AG04450 (cell line): Measurements from ENCODE around the gene SNX11. TPM values are rescaled to one million over a fixed set of nuclear protein-coding genes. Genes with fewer than 3 reads are reported as not detected.
A peak's percentile ranks its signal among the peaks of the same experiment; 100 is the strongest.
"Not testable (repeated sequence)": the region's sequence is repeated elsewhere in the genome, so short reads cannot be mapped to it uniquely, and the experiment has no call there.

Experiments used
- CTCF ChIA-PET: fragments of 300-600, 350-600 bp; formaldehyde crosslinking; extraction: SDS; loops from one replicate; lab custom pipeline; 2022; ENCODE audit warnings: antibody characterized with exemption, inconsistent platforms; lab: Charles Lee
- POLR2A ChIA-PET: fragments of 350-600 bp; formaldehyde crosslinking; extraction: SDS; loops from one replicate; lab custom pipeline; 2021; ENCODE audit warnings: antibody characterized with exemption, inconsistent platforms; lab: Yijun Ruan, JAX
- DNase-seq: peaks from one replicate; pipeline ENCODE4 v3.0.0-alpha.2; 2011; ENCODE audit warnings: low read depth, low spot score
- H3K27ac ChIP-seq: one replicate; pipeline ENCODE4 v1.5.1; 2012; ENCODE audit warnings: low read depth, low read length, control low read depth
- H3K27me3 ChIP-seq: one replicate; pipeline ENCODE4 v1.6.0; 2012; ENCODE audit warnings: low read length; ENCODE audit not compliant: control insufficient read depth, insufficient read depth
- H3K4me3 ChIP-seq: 2 replicates; pipeline ENCODE4 v1.5.1; 2011; ENCODE audit warnings: mild to moderate bottlenecking, low read depth, low read length, control low read depth
- H3K9me3 ChIP-seq: 2 replicates; pipeline ENCODE4 v1.5.1; 2012; ENCODE audit warnings: low read length; ENCODE audit not compliant: control insufficient read depth, insufficient read depth
- polyA plus RNA-seq: library from polyadenylated mRNA; depleted of rRNA; stranded (reverse); fragments of >200 nt; gene quantifications from 2 replicates; pipeline ENCODE4 v1.2.3, GENCODE V29; 2011
- TF ChIP-seq, protein P1 (sequence below): IDR thresholded peaks from 2 replicates; pipeline ENCODE4 v1.5.1; 2011; ENCODE audit warnings: low read depth, low read length, control low read depth, inconsistent platforms

Gene SNX11
- polyA plus RNA-seq, 1 experiment = 16.0 TPM

- no peaks in the 10 kb centered on the region for H3K27me3 ChIP-seq
- CTCF ChIA-PET = interaction anchor here (0.7 to 5.7 kb wide), 18 partner anchors 9 to 717 kb away, joined by 3 to 82 read pairs (median 4); no protein-coding TSS in a partner anchor
- DNase-seq = no peak
- no peak overlapping the region for H3K27ac ChIP-seq
- no peaks in the 10 kb centered on the region for H3K9me3 ChIP-seq
- TF ChIP-seq, protein P1, sequence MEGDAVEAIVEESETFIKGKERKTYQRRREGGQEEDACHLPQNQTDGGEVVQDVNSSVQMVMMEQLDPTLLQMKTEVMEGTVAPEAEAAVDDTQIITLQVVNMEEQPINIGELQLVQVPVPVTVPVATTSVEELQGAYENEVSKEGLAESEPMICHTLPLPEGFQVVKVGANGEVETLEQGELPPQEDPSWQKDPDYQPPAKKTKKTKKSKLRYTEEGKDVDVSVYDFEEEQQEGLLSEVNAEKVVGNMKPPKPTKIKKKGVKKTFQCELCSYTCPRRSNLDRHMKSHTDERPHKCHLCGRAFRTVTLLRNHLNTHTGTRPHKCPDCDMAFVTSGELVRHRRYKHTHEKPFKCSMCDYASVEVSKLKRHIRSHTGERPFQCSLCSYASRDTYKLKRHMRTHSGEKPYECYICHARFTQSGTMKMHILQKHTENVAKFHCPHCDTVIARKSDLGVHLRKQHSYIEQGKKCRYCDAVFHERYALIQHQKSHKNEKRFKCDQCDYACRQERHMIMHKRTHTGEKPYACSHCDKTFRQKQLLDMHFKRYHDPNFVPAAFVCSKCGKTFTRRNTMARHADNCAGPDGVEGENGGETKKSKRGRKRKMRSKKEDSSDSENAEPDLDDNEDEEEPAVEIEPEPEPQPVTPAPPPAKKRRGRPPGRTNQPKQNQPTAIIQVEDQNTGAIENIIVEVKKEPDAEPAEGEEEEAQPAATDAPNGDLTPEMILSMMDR = peak; percentile 85
- no peak overlapping the region for H3K4me3 ChIP-seq
- POLR2A ChIA-PET = interaction anchor here (0.8 to 2.4 kb wide), 2 partner anchors 26 to 44 kb away, joined by 3 to 14 read pairs; partner anchors contain the start of gene NFE2L1
These were observed 33.1 kb upstream of the SNX11 start for GRCh38 chr17:48074322-48075081.

DNA sequence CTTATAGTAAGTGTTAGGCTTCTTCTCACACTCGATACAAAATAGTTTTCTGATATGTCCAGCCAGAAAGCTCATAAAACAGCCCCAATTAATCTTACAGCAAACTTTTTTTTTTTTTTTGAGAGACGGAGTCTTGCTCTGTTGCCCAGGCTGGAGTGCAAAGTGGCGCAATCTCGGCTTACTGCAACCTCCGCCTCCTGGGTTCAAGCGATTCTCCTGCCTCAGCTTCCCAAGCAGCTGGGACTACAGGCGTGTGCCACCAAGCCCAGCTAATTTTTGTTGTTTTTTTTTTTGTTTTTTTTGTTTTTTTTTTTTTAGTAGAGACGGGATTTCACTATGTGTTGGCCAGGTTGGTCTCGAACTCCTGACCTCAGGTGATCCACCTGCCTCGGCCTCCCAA, 30.4 kb upstream of the SNX11 start:
- not testable (repeated sequence) for DNase-seq, H3K4me3 ChIP-seq, H3K27ac ChIP-seq, H3K9me3 ChIP-seq, H3K27me3 ChIP-seq
- CTCF ChIA-PET = interaction anchor here (0.7 to 5.7 kb wide), 4 partner anchors 9 to 52 kb away, joined by 3 to 82 read pairs (median 6); no protein-coding TSS in a partner anchor
- POLR2A ChIA-PET = interaction anchor here (0.6 to 0.7 kb wide), 2 partner anchors 11 to 28 kb away, joined by 3 to 7 read pairs; no protein-coding TSS in a partner anchor

DNA sequence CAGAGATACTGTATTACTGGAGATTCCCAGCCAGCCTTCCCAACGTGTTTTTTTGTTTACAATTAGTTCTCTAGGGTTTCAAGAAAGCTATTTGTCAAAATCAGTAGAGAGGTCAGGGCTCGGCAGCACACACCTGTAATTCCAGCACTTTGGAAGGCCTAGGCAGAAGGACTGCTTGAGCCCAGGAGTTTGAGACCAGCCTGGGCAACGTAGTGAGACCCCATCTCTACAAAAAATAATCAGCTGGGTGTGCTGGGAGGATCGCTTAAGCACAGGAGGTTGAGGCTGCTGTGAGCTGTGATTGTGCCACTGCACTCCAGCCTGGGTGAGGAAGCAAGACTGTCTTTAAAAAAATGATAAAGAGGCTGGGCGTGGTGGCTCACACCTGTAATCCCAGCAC, 25.7 kb upstream of the SNX11 start:
- TF ChIP-seq, protein P1 = no peak
- no peak for DNase-seq
- H3K27me3 ChIP-seq = no peaks in the 10 kb centered on the region
- ChIA-PET CTCF (interaction anchor here (0.7 to 3.6 kb wide), 6 partner anchors 8 to 57 kb away, joined by 3 to 24 read pairs (median 6); no protein-coding TSS in a partner anchor), POLR2A (interaction anchor here (0.6 to 1.3 kb wide), 2 partner anchors 19 to 34 kb away, joined by 3 read pairs; partner anchors contain the start of gene NFE2L1)
- H3K27ac ChIP-seq = no peak overlapping the region
- H3K9me3 ChIP-seq = no peaks in the 10 kb centered on the region
- no peak overlapping the region for H3K4me3 ChIP-seq

- Histone ChIP-seq H3K27me3 (no peaks in the 10 kb centered on the region), H3K9me3 (no peaks in the 10 kb centered on the region), H3K27ac (no peak overlapping the region), H3K4me3 (no peak overlapping the region)
- TF ChIP-seq, protein P1 = no peak
- no peak for DNase-seq
- CTCF ChIA-PET = no interaction called here
- POLR2A ChIA-PET = interaction anchor here (1.1 kb wide), 1 partner anchor 16 kb away, joined by 5 read pairs; the partner anchor contains the start of gene CBX1
These were observed 22.6 kb upstream of the SNX11 start for GRCh38 chr17:48084932-48085331.

DNA sequence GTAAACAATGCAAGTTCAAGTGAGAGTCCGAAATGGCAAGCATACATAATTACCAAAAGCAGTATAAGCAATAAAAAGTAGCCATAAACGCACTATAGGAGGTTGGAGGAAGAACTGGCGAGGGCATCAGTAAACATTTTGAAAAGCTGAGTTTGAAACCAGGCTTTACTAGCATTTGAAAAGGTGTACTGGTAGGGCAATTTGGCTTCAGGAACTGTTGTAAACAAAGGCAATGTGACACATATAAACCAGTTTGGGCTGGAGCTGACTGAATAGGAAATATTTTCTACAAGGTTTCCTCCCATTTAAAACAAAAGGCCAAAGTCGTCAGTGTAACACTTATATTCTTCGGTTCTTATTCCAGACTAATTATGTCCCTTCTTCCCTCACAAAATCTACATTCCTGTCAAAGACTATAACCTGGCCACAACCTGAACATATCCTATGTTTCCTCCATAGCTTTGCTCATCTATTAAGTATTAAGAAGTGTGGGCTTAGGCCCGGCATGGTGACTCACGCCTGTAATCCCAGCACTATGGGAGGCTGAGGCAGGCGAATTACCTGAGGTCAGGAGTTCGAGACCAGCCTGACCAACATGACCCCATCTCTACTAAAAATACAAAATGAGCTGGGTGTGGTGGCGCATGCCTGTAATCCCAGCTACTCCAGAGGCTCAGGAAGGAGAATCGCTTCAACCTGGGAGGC, 14.1 kb upstream of the SNX11 start:
- ChIA-PET CTCF (no interaction called here), POLR2A (no interaction called here)
- TF ChIP-seq, protein P1 = no peak
- H3K27me3 ChIP-seq = no peaks in the 10 kb centered on the region
- H3K9me3 ChIP-seq = no peaks in the 10 kb centered on the region
- H3K4me3 ChIP-seq = no peak overlapping the region
- DNase-seq = no peak
- H3K27ac ChIP-seq = no peak overlapping the region
